ENCODE results near the gene TSPYL4. TPM values are rescaled to one million over a fixed set of nuclear protein-coding genes. Genes with fewer than 3 reads are reported as not detected.
A peak's percentile ranks its signal among the peaks of the same experiment; 100 is the strongest.

Gene TSPYL4
- polyA plus RNA-seq, 1 donor from 2014 or later = 97.2 TPM

DNA sequence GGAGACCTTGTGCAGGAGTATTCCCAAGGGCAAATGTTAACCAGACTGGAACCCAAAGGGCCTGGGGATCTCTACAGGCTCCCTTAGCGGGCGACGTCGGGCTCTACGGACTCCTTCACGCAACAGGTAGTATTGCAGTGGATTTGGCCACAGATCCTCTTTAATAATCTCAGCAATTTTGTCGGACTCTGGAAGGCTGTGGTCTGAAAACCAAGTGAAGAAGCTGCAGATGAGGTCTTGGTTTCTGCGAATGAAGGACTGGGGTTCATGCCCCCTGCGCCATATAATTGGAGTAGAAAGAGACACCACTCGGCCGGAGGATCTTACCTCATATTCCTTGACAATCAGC, 24.6 kb upstream of the TSPYL4 start:
- peak overlapping the region; percentile 99 for H3K27ac ChIP-seq (ENCODE audit: low read length)
- peaks cover 40% of the 10 kb centered on the region for H3K79me2 ChIP-seq (replicated peaks; ENCODE audit: insufficient read depth, low read length)
- H3K4me3 ChIP-seq (ENCODE audit: low read length) = peak overlapping the region; percentile 92
- H3K36me3 ChIP-seq (ENCODE audit: insufficient read depth, low read length) = peaks cover 16% of the 10 kb centered on the region
- H3F3A ChIP-seq (ENCODE audit: insufficient read depth, low read length, poor library complexity, severe bottlenecking) = peaks cover 5% of the 10 kb centered on the region
- TF ChIP-seq EZH2 (IDR thresholded peaks at IDR 0.05; ENCODE audit: borderline replicate concordance, insufficient read depth, low read length, poor library complexity, severe bottlenecking) (no peak), SMC3 (conservative IDR thresholded peaks at IDR 0.05; ENCODE audit: poor library complexity) (no peak), TAF1 (IDR thresholded peaks at IDR 0.05; ENCODE audit: low read depth) (no peak), EP300 (conservative IDR thresholded peaks at IDR 0.05; ENCODE audit: poor library complexity, severe bottlenecking) (no peak), POLR2AphosphoS5 (IDR thresholded peaks at IDR 0.05) (no peak), REST (IDR thresholded peaks at IDR 0.05; ENCODE audit: borderline replicate concordance) (no peak), RAD21 (conservative IDR thresholded peaks at IDR 0.05) (no peak), MXI1 (conservative IDR thresholded peaks at IDR 0.05; ENCODE audit: poor library complexity, severe bottlenecking) (no peak)
- TF ChIP-seq, protein P1, sequence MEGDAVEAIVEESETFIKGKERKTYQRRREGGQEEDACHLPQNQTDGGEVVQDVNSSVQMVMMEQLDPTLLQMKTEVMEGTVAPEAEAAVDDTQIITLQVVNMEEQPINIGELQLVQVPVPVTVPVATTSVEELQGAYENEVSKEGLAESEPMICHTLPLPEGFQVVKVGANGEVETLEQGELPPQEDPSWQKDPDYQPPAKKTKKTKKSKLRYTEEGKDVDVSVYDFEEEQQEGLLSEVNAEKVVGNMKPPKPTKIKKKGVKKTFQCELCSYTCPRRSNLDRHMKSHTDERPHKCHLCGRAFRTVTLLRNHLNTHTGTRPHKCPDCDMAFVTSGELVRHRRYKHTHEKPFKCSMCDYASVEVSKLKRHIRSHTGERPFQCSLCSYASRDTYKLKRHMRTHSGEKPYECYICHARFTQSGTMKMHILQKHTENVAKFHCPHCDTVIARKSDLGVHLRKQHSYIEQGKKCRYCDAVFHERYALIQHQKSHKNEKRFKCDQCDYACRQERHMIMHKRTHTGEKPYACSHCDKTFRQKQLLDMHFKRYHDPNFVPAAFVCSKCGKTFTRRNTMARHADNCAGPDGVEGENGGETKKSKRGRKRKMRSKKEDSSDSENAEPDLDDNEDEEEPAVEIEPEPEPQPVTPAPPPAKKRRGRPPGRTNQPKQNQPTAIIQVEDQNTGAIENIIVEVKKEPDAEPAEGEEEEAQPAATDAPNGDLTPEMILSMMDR (IDR thresholded peaks at IDR 0.05; ENCODE audit: poor library complexity, severe bottlenecking) = no peak
- no peak overlapping the region for H2AFZ ChIP-seq (ENCODE audit: low read depth, low read length)
- no peaks in the 10 kb centered on the region for H3K27me3 ChIP-seq (ENCODE audit: insufficient read depth, low read depth, low read length)
- no peaks in the 10 kb centered on the region for H3K9me3 ChIP-seq (ENCODE audit: low read length)
- peak overlapping the region; percentile 71 for H3K4me2 ChIP-seq (ENCODE audit: low read length)
- H3K9ac ChIP-seq (ENCODE audit: low read length) = peak overlapping the region; percentile 99
- H3K9me2 ChIP-seq (ENCODE audit: insufficient read depth, low read length) = no peaks in the 10 kb centered on the region
- peaks cover 23% of the 10 kb centered on the region for H4K20me1 ChIP-seq (ENCODE audit: insufficient read depth)

DNA sequence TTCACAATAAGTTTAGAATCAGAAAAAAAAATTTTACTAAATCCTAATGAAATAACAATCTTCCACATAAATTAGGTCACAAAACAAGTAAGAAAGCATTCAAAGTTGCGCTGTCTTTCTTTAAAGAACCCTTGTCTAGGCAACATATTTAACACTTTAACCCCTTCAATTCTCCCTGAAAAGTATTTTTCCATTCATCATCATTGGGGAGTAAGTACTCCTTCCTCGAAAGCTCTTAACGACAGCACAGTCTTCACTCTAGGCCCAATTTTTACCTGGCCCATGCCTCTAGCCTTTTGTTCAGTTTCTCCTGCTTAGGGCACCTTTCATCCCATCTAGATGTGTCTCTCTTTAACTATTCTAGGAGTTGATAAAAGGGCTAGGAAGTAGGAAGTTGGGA, 23.2 kb upstream of the TSPYL4 start:
- Histone ChIP-seq H3K4me3 (ENCODE audit: low read length) (peak overlapping the region; percentile 92), H3K9me3 (ENCODE audit: low read length) (no peaks in the 10 kb centered on the region), H3K27me3 (ENCODE audit: insufficient read depth, low read depth, low read length) (no peaks in the 10 kb centered on the region), H3K36me3 (ENCODE audit: insufficient read depth, low read length) (peaks cover 16% of the 10 kb centered on the region), H3K9ac (ENCODE audit: low read length) (peak overlapping the region; percentile 34), H3K4me2 (ENCODE audit: low read length) (peak overlapping the region; percentile 99), H2AFZ (ENCODE audit: low read depth, low read length) (no peak overlapping the region), H4K20me1 (ENCODE audit: insufficient read depth) (peaks cover 23% of the 10 kb centered on the region), H3K9me2 (ENCODE audit: insufficient read depth, low read length) (no peaks in the 10 kb centered on the region), H3K79me2 (replicated peaks; ENCODE audit: insufficient read depth, low read length) (peaks cover 40% of the 10 kb centered on the region), H3K27ac (ENCODE audit: low read length) (no peak overlapping the region), H3F3A (ENCODE audit: insufficient read depth, low read length, poor library complexity, severe bottlenecking) (peaks cover 5% of the 10 kb centered on the region)
- no peak for TF ChIP-seq TAF1 (IDR thresholded peaks at IDR 0.05; ENCODE audit: low read depth)
- no peak for TF ChIP-seq POLR2AphosphoS5 (IDR thresholded peaks at IDR 0.05)
- TF ChIP-seq, protein P1 (IDR thresholded peaks at IDR 0.05; ENCODE audit: poor library complexity, severe bottlenecking) = no peak
- TF ChIP-seq EP300 (conservative IDR thresholded peaks at IDR 0.05; ENCODE audit: poor library complexity, severe bottlenecking) = no peak
- TF ChIP-seq EZH2 (IDR thresholded peaks at IDR 0.05; ENCODE audit: borderline replicate concordance, insufficient read depth, low read length, poor library complexity, severe bottlenecking) = no peak
- TF ChIP-seq MXI1 (conservative IDR thresholded peaks at IDR 0.05; ENCODE audit: poor library complexity, severe bottlenecking) = no peak
- no peak for TF ChIP-seq REST (IDR thresholded peaks at IDR 0.05; ENCODE audit: borderline replicate concordance)
- TF ChIP-seq RAD21 (conservative IDR thresholded peaks at IDR 0.05) = no peak
- no peak for TF ChIP-seq SMC3 (conservative IDR thresholded peaks at IDR 0.05; ENCODE audit: poor library complexity)

Measured in neural cell (in vitro differentiated cells).